Activated CD4-positive, alpha-beta T cell treated with anti-CD3 and anti-CD28 coated beads for 36 hours (primary cell): Measurements from ENCODE around the gene MAGEB17. TPM values are rescaled to one million over a fixed set of nuclear protein-coding genes. Genes with fewer than 3 reads are reported as not detected.
"Not testable (repeated sequence)": the region's sequence is repeated elsewhere in the genome, so short reads cannot be mapped to it uniquely, and the experiment has no call there.

ENCODE experiments used
- ATAC-seq: fragments of 200-7000 bp; cut with Tn5 transposase; one replicate; pipeline ENCODE4 v1.10.0; 2021; ENCODE audit warnings: mild to moderate bottlenecking, moderate library complexity
- CTCF ChIA-PET: fragments of 350-600 bp; sonication (Branson Sonifier 250); formaldehyde crosslinking; loops from one replicate; lab custom pipeline; 2021; ENCODE audit warnings: antibody characterized with exemption; lab: Charles Lee
- POLR2A ChIA-PET: fragments of 350-600 bp; sonication (Branson Sonifier 250); formaldehyde crosslinking; loops from one replicate; lab custom pipeline; 2021; ENCODE audit warnings: antibody characterized with exemption, inconsistent platforms; lab: Charles Lee
- DNase-seq: peaks from one replicate; pipeline ENCODE4 v3.0.0-alpha.2; 2020
- H3K27ac Mint-ChIP-seq: one replicate; pipeline ENCODE4 v1.8.0; 2021; ENCODE audit warnings: mixed read lengths
- H3K27me3 Mint-ChIP-seq: one replicate; pipeline ENCODE4 v1.8.0; 2021; ENCODE audit warnings: mixed read lengths
- H3K36me3 Mint-ChIP-seq: one replicate; pipeline ENCODE4 v1.8.0; 2021; ENCODE audit warnings: low read depth, mixed read lengths
- H3K4me1 Mint-ChIP-seq: one replicate; pipeline ENCODE4 v1.8.0; 2021; ENCODE audit warnings: mixed read lengths
- H3K4me3 Mint-ChIP-seq: one replicate; pipeline ENCODE4 v1.8.0; 2021; ENCODE audit warnings: mild to moderate bottlenecking, moderate library complexity, mixed read lengths
- H3K9me3 Mint-ChIP-seq: one replicate; pipeline ENCODE4 v1.8.0; 2021; ENCODE audit warnings: low read depth, mixed read lengths
- intact Hi-C, 2 experiments: fragments of 100-400 bp; cut with DNase I in 1 of 2; cut with micrococcal nuclease in 1 of 2; formaldehyde crosslinking; loops; one replicate each; pipeline versions ENCODE4 v1.14.2 to v1.15.1; 2022 to 2024; cut with DNase I, micrococcal nuclease
- total RNA-seq, 2 experiments: library from RNA; stranded (reverse); gene quantifications; one replicate each; pipeline ENCODE4 v1.2.3, GENCODE V29; 2021

Gene MAGEB17
- total RNA-seq, 2 experiments from 2014 or later = not detected

DNA sequence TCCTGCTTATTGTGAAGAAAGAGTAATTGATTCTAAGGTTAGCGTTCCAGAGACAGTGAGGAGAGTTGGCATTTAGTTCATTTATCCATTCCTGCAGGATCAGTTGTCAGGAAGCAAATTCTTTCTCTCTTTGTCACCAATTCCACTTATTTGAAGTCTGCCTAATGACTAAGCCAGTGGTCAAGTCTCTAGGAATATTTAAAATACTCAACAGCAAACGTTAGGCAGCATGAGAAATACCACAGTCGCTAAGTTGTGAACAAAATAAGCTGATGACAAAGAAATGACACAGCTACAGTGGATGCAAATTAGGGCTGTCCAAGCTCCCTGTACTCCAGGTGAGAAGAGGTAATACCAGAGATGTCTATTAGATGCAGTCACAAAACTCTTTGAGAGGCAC lies 6.6 kb upstream of the MAGEB17 start:
- no peaks in the 10 kb centered on the region for H3K9me3 Mint-ChIP-seq

DNA sequence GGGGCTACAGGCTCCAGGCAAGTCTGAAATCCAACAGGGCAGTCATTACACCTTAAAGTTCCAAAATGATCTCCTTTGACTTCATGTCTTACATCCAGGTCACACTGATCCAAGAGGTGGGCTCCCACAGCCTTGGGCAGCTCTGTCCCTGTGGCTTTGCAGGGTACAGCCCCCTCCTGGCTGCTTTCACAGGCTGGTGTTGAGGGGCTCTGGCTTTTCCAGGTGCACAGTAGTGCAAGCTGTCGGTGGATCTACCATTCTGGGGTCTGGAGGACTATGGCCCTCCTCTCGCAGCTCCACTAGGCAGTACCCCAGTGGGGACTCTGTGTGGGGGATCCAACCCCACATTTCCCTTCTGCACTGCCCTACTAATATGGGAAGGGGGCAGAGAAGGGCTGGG lies 6.1 kb upstream of the MAGEB17 start:
- H3K27me3 Mint-ChIP-seq, intact Hi-C loops, H3K27ac Mint-ChIP-seq, DNase-seq, ATAC-seq, H3K36me3 Mint-ChIP-seq, H3K9me3 Mint-ChIP-seq, H3K4me3 Mint-ChIP-seq, H3K4me1 Mint-ChIP-seq, POLR2A ChIA-PET, CTCF ChIA-PET: not testable (repeated sequence)

More for the DNA sequence above, 6.6 kb upstream of the MAGEB17 start:
- ChIA-PET CTCF (no interaction called here), POLR2A (no interaction called here)
- H3K36me3 Mint-ChIP-seq = no peaks in the 10 kb centered on the region
- H3K27me3 Mint-ChIP-seq = peaks cover 1% of the 10 kb centered on the region
- DNase-seq (no peak), ATAC-seq (no peak)
- no peak overlapping the region for H3K27ac Mint-ChIP-seq
- H3K4me1 Mint-ChIP-seq = no peaks in the 10 kb centered on the region
- no peak overlapping the region for H3K4me3 Mint-ChIP-seq
- intact Hi-C loops = no loop called here

DNA sequence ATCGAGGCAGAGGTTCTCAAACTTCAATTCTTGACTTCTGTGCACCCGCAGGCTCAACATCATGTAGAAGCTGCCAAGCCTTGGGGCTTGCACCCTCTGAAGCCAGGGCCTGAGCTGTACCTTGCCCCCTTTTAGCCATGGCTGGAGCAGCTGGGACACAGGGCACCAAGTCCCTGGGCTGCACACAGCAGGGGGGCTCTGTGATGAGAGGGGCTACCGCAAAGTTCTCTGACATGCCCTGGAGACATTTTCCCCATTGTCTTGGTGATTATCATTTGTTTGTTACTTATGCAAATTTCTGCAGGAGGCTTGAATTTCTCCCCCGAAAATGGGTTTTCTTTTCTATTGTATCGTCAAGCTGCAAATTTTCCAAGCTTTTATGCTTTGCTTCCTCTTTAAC lies 4.9 kb upstream of the MAGEB17 start:
- Mint-ChIP-seq H3K27ac (no peak overlapping the region), H3K36me3 (no peaks in the 10 kb centered on the region), H3K27me3 (peaks cover 1% of the 10 kb centered on the region), H3K4me1 (no peaks in the 10 kb centered on the region), H3K9me3 (no peaks in the 10 kb centered on the region), H3K4me3 (no peak overlapping the region)
- no peak for DNase-seq
- intact Hi-C loops = no loop called here
- ChIA-PET CTCF (no interaction called here), POLR2A (no interaction called here)
- no peak for ATAC-seq

DNA sequence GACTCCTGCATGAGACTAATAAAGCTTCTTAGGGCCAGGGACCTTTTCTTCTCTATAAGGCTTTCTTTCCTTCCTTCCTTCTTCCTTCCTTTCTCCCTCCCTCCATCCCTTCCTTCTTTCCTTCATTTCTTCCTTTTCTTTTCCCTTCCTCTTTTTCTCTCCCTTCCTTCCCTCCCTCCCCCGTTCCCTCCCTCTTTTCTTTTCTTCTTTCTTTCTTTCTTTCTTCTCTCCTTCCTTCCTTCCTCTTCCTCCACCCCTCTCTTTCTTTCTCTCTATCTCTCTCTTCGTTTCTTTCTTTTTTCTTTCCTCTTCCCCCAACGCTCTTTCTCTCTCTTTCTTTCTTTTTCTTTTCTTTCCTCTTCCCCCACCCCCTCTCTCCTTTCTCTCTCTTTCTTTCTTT lies 2.5 kb upstream of the MAGEB17 start:
- DNase-seq = no peak
- H3K27me3 Mint-ChIP-seq = peaks cover 1% of the 10 kb centered on the region
- intact Hi-C loops = no loop called here

DNA sequence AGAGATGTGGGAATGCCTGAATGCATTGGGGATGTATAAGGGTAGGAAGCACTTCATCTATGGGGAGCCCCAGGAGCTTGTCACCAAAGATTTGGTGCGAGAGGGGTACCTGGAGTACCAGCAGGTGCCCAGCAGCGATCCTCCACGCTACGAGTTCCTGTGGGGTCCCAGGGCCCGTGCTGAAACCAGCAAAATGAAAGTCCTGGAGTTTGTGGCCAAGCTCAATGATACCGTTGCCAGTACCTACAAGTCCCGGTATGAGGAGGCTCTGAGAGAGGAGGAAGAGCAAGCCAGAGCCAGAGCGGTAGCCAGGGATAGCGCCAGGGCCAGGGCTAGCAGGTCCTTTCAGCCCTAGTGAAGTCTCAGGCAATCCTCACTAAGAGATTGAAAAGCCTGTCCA lies 3.8 kb downstream of the MAGEB17 start:
- Mint-ChIP-seq H3K4me3 (no peak overlapping the region), H3K4me1 (no peaks in the 10 kb centered on the region), H3K27me3 (no peaks in the 10 kb centered on the region), H3K9me3 (no peaks in the 10 kb centered on the region), H3K36me3 (no peaks in the 10 kb centered on the region), H3K27ac (no peak overlapping the region)
- CTCF ChIA-PET = no interaction called here
- DNase-seq (no peak), ATAC-seq (no peak)
- intact Hi-C loops = no loop called here
- POLR2A ChIA-PET = no interaction called here

More for the DNA sequence above, 2.5 kb upstream of the MAGEB17 start:
- H3K36me3 Mint-ChIP-seq = no peaks in the 10 kb centered on the region
- no peaks in the 10 kb centered on the region for H3K4me1 Mint-ChIP-seq
- H3K27ac Mint-ChIP-seq = no peak overlapping the region
- ChIA-PET POLR2A (no interaction called here), CTCF (no interaction called here)
- H3K9me3 Mint-ChIP-seq = no peaks in the 10 kb centered on the region
- no peak overlapping the region for H3K4me3 Mint-ChIP-seq
- ATAC-seq = no peak

DNA sequence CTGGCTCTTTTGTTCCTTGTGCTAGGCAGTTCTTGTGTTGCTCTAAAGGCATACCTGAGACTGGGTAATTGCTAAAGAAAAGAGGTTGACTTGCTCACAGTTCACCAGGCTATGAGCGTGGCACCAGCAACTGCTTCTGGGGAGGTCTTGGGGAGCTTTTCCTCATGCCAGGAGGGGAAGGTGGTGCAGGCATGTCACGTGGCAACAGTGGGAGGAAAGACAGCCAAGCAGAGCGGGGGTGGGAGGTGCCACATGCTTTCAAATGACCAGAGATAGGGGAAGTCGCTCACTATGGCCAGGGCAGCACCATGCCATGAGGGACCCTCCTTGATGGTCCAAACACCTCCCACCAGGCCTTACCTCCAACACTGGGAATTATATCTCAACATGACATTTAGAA lies 4.7 kb downstream of the MAGEB17 start:
- POLR2A ChIA-PET = no interaction called here
- CTCF ChIA-PET = no interaction called here

DNA sequence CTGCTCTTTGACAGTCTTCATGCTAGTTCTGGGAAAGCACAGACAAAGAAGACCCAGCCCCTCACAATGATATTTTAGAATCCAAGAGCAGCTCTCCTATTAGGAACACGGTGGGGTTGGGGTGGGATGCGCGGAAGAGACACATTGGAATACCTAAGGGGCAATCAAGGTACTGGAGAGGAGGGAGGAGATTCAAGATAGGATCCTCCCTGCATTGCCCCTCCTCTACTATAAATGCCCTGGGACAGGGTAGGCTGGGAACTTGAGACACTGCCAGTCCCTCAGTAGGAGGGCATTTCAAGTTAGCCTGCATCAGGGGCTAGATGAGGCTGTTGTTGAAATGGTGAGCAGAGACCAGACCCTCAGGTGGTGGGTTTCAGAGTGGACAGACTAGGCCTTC lies 5.1 kb downstream of the MAGEB17 start:
- ChIA-PET CTCF (no interaction called here), POLR2A (no interaction called here)
- Mint-ChIP-seq H3K27me3 (no peaks in the 10 kb centered on the region), H3K9me3 (no peaks in the 10 kb centered on the region), H3K36me3 (no peaks in the 10 kb centered on the region), H3K27ac (no peak overlapping the region), H3K4me3 (no peak overlapping the region), H3K4me1 (no peaks in the 10 kb centered on the region)
- ATAC-seq (no peak), DNase-seq (no peak)
- intact Hi-C loops = no loop called here

More for the DNA sequence above, 4.7 kb downstream of the MAGEB17 start:
- H3K9me3 Mint-ChIP-seq = no peaks in the 10 kb centered on the region
- H3K27me3 Mint-ChIP-seq = no peaks in the 10 kb centered on the region
- H3K27ac Mint-ChIP-seq = no peak overlapping the region
- no peaks in the 10 kb centered on the region for H3K4me1 Mint-ChIP-seq
- DNase-seq (no peak), ATAC-seq (no peak)
- intact Hi-C loops = no loop called here
- no peaks in the 10 kb centered on the region for H3K36me3 Mint-ChIP-seq
- no peak overlapping the region for H3K4me3 Mint-ChIP-seq

DNA sequence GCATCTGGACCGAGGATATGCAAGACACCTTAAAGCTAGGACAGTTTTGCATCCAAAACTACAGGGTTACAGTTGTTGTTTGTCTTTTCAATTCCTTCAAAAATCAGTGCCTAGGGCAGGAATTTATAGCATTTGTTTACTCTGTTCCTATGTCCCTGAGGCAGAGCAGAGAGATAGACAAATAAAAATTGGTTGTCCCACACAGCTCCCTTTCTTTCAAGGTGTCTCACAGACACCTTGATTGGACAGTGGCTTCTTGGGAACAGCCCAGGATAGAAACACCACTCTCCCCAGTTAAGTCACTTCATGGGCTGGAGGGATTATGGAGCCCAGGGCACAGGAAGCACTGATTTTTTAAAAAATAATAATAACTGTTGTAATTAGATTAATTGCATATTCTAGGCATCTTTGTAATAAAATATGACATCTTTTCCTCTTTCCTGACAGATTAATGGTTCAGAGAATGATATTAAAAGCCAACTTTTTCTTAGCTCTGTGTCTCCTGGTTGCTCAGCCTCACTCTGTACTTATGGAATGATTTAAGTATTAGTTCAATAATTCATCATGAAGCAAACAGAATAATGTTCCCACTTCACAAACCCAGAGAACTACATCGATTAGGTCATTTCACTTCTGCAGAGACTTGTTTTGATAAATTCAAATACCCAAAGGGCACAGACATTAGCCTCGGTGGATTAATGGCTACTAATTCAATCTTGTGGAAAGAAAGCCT lies 8.2 kb downstream of the MAGEB17 start:
- Mint-ChIP-seq H3K4me3 (no peak overlapping the region), H3K9me3 (no peaks in the 10 kb centered on the region), H3K4me1 (no peaks in the 10 kb centered on the region), H3K27ac (no peak overlapping the region), H3K27me3 (peaks cover 3% of the 10 kb centered on the region), H3K36me3 (no peaks in the 10 kb centered on the region)
- intact Hi-C loops = no loop called here
- DNase-seq = no peak
- ATAC-seq = no peak
- ChIA-PET POLR2A (no interaction called here), CTCF (no interaction called here)

DNA sequence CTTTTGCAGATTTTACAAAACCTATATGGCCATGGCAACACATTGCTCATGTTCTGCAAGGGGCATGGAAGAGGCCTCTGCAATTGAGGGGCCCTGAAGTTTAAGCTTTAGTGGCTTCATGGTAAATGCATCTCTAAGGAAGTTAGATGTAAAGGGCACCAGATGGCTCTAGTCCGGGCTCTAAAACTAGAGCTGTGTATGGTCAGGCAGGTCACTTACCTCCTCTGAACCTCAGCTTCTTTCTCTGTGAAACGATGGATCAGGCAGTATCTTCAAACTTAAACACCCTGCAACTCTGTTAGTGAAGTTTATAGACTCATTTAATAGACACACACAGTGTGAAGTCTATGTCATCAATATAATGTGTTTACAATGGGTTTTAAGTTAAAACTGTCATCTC lies 10.0 kb downstream of the MAGEB17 start:
- DNase-seq (no peak), ATAC-seq (no peak)
- Mint-ChIP-seq H3K4me1 (no peaks in the 10 kb centered on the region), H3K9me3 (no peaks in the 10 kb centered on the region), H3K36me3 (no peaks in the 10 kb centered on the region), H3K27me3 (peaks cover 3% of the 10 kb centered on the region), H3K27ac (no peak overlapping the region), H3K4me3 (no peak overlapping the region)
- intact Hi-C loops = no loop called here
- ChIA-PET POLR2A (no interaction called here), CTCF (no interaction called here)

DNA sequence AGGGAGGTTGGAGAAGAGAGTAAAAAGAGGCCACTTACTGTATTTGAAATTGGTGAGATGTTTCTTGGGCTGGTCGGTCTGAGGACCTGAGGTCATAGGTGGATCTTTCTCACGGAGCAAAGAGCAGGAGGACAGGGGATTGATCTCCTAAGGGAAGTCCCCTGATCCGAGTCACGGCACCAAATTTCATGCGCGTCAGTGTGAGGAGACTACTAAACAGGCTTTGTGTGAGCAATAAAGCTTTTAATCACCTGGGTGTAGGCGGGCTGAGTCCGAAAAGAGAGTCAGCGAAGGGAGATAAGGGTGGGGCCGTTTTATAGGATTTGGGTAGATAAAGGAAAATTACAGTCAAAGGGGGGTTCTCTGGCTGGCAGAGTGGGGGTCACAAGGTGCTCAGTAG lies 16.6 kb downstream of the MAGEB17 start:
- CTCF ChIA-PET, intact Hi-C loops, H3K4me1 Mint-ChIP-seq, POLR2A ChIA-PET, H3K36me3 Mint-ChIP-seq, H3K9me3 Mint-ChIP-seq, H3K4me3 Mint-ChIP-seq, H3K27ac Mint-ChIP-seq, H3K27me3 Mint-ChIP-seq, ATAC-seq, DNase-seq: not testable (repeated sequence)

DNA sequence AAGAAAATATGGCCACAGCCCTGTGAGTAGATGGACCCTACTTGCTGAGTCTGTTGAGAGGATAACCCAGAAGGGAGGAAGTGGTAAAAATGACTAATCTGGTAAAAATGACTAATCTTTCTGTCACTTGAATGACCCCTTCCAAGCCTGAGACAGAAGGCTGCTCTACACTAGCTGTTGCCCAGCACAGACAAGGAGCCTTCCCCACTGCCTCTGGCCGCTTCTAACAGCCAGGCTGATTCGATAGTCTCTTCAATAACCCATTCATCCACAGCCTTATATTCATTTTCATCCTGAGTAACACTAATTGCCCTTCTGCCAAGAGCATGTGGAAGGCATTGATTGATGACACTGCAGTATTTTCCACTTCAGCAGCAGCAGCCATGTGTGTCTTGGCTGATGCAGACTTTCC lies 18.4 kb downstream of the MAGEB17 start:
- CTCF ChIA-PET = no interaction called here
- no peaks in the 10 kb centered on the region for H3K27me3 Mint-ChIP-seq
- intact Hi-C loops = no loop called here
- H3K36me3 Mint-ChIP-seq = no peaks in the 10 kb centered on the region
- H3K4me3 Mint-ChIP-seq = no peak overlapping the region
- H3K4me1 Mint-ChIP-seq = peaks cover 4% of the 10 kb centered on the region
- DNase-seq = peak; percentile 3
- ATAC-seq = peak; percentile 77
- no peaks in the 10 kb centered on the region for H3K9me3 Mint-ChIP-seq
- no peak overlapping the region for H3K27ac Mint-ChIP-seq
- POLR2A ChIA-PET = no interaction called here

DNA sequence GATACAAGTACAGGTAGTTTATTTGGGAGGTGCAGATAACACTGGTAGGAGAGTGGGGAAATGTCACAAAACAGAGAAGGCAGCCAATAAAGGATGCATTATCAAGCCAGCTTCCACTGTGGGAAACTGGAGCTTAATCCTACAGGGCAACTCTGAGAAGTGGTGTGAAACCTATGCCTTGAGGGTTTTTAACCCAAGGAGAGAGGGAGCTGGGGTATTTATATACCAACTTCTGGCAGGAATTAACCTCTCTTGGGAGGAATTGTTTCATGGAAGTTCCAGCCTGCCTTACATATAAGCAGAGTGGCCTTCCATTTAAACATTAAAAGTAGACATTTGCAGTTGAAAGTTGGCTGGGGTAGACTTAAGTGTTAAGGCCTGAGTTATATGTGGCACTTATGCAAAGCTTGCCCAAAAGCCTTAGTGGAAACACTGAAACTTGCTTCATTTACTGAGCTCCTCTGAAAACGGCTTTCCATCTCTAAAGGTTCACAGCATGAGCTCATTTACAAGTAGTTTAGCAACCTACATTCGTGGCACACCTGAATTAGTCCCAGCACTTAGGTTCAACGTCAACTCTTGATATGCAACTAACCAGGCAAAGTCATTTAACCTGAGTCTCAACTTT lies 19.2 kb downstream of the MAGEB17 start:
- ATAC-seq (no peak), DNase-seq (no peak)
- H3K4me1 Mint-ChIP-seq = peaks cover 4% of the 10 kb centered on the region
- H3K4me3 Mint-ChIP-seq = no peak overlapping the region
- peaks cover under 1% of the 10 kb centered on the region for H3K27me3 Mint-ChIP-seq
- H3K27ac Mint-ChIP-seq = no peak overlapping the region
- intact Hi-C loops = no loop called here
- no peaks in the 10 kb centered on the region for H3K9me3 Mint-ChIP-seq
- H3K36me3 Mint-ChIP-seq = no peaks in the 10 kb centered on the region
- ChIA-PET POLR2A (no interaction called here), CTCF (no interaction called here)
